ENCODE data around the gene MMP1. TPM values are rescaled to one million over a fixed set of nuclear protein-coding genes. Genes with fewer than 3 reads are reported as not detected.
"Not testable (repeated sequence)": the region's sequence is repeated elsewhere in the genome, so short reads cannot be mapped to it uniquely, and the experiment has no call there.

MMP1 gene
- total RNA-seq, 2 experiments from 2014 or later, result not detected

DNA sequence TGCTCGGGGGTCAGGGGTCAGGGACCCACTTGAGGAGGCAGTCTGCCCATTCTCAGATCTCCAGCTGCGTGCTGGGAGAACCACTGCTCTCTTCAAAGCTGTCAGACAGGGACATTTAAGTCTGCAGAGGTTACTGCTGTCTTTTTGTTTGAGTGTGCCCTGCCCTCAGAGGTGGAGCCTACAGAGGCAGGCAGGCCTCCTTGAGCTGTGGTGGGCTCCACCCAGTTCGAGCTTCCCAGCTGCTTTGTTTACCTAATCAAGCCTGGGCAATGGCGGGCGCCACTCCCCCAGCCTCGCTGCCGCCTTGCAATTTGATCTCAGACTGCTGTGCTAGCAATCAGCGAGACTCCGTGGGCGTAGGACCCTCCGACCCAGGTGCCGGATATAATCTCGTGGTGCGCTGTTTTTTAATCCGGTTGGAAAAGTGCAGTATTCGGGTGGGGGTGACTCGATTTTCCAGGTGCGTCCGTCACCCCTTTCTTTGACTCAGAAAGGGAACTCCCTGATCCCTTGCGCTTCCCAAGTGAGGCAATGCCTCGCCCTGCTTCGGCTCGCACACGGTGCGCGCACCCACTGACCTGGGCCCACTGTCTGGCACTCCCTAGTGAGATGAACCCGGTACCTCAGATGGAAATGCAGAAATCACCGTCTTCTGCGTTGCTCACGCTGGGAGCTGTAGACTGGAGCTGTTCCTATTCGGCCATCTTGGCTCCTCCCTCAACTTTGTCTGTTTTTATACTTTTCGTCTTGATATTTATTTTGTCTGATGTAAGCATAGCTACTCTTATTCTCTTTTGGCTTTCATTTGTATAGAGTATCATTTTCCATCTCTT, 51.0 kb downstream of the MMP1 start:
- intact Hi-C loops (cut with micrococcal nuclease); H3K36me3 Mint-ChIP-seq (ENCODE audit: low read depth); H3K4me1 Mint-ChIP-seq (ENCODE audit: low read depth); H3K9me3 Mint-ChIP-seq; DNase-seq; H3K27ac Mint-ChIP-seq; H3K27me3 Mint-ChIP-seq (ENCODE audit: low read depth); CTCF ChIA-PET; H3K4me3 Mint-ChIP-seq: not testable (repeated sequence)

Other genes starting within 250 kb of the MMP1 start
- not detected for gene MMP20, start 172.8 kb downstream of the MMP1 start, total RNA-seq
- not detected for gene MMP27, start 92.4 kb downstream of the MMP1 start, total RNA-seq
- gene MMP8, start 73.2 kb downstream of the MMP1 start, total RNA-seq, result not detected
- gene MMP10, start 17.5 kb downstream of the MMP1 start, total RNA-seq, result not detected
- not detected for gene MMP3, start 45.4 kb upstream of the MMP1 start, total RNA-seq
- not detected for gene MMP12, start 76.8 kb upstream of the MMP1 start, total RNA-seq
- gene MMP13, start 157.6 kb upstream of the MMP1 start, total RNA-seq, result not detected